Right ventricle myocardium inferior (tissue), 1 donor: ENCODE data around the gene EIF5A. TPM values are rescaled to one million over a fixed set of nuclear protein-coding genes. Genes with fewer than 3 reads are reported as not detected.

Source experiments
- total RNA-seq: library from RNA; stranded (reverse); fragmentation: NEBNext Ultra II Directional; extraction: Animal tissue kit (Norgen Biotek cat#: 25700); gene quantifications from one replicate; pipeline ENCODE4 v1.2.1, GENCODE V29; 2021
- donor health status: DM: no; HTN: yes; CAD: no; lungs with severe emphysema.

EIF5A gene
- total RNA-seq, 1 donor from 2014 or later, result 326 TPM

Other genes with a start within 250 kb of the EIF5A start
- 5.4 TPM for gene CLEC10A, start 227.4 kb upstream of the EIF5A start, total RNA-seq
- gene ASGR2, start 192.8 kb upstream of the EIF5A start, total RNA-seq, result 0.46 TPM
- gene ASGR1, start 128.3 kb upstream of the EIF5A start, total RNA-seq, result 0.43 TPM
- 20.6 TPM for gene DLG4, start 87.8 kb upstream of the EIF5A start, total RNA-seq
- gene ACADVL, start 87.7 kb upstream of the EIF5A start, total RNA-seq, result 2,192 TPM
- 20.0 TPM for gene DVL2, start 73.1 kb upstream of the EIF5A start, total RNA-seq
- 23.3 TPM for gene PHF23, start 68.2 kb upstream of the EIF5A start, total RNA-seq
- 444 TPM for gene GABARAP, start 65.2 kb upstream of the EIF5A start, total RNA-seq
- 114 TPM for gene CTDNEP1, start 55.9 kb upstream of the EIF5A start, total RNA-seq
- gene ELP5, start 55.4 kb upstream of the EIF5A start, total RNA-seq, result 72.7 TPM
- 1.2 TPM for gene CLDN7, start 45.1 kb upstream of the EIF5A start, total RNA-seq
- 119 TPM for gene SLC2A4, start 25.9 kb upstream of the EIF5A start, total RNA-seq
- gene YBX2, start 13.0 kb upstream of the EIF5A start, total RNA-seq, result 0.81 TPM
- 70.3 TPM for gene GPS2, start 7.7 kb downstream of the EIF5A start, total RNA-seq
- gene NEURL4, start 21.7 kb downstream of the EIF5A start, total RNA-seq, result 30.8 TPM
- 14.0 TPM for gene ACAP1, start 28.9 kb downstream of the EIF5A start, total RNA-seq
- 4.7 TPM for gene KCTD11, start 44.5 kb downstream of the EIF5A start, total RNA-seq
- gene TMEM95, start 47.5 kb downstream of the EIF5A start, total RNA-seq, result not detected
- 2.6 TPM for gene TNK1, start 73.5 kb downstream of the EIF5A start, total RNA-seq
- 18.4 TPM for gene PLSCR3, start 86.9 kb downstream of the EIF5A start, total RNA-seq
- gene TMEM256, start 96.5 kb downstream of the EIF5A start, total RNA-seq, result 64.0 TPM
- gene NLGN2, start 100.2 kb downstream of the EIF5A start, total RNA-seq, result 7.0 TPM
- not detected for gene SPEM1, start 112.7 kb downstream of the EIF5A start, total RNA-seq
- not detected for gene SPEM2, start 118.0 kb downstream of the EIF5A start, total RNA-seq
- gene SPEM3, start 121.2 kb downstream of the EIF5A start, total RNA-seq, result not detected
- 2.7 TPM for gene TMEM102, start 127.8 kb downstream of the EIF5A start, total RNA-seq
- gene FGF11, start 131.9 kb downstream of the EIF5A start, total RNA-seq, result 11.7 TPM
- 11.8 TPM for gene CHRNB1, start 137.4 kb downstream of the EIF5A start, total RNA-seq
- gene ZBTB4, start 172.0 kb downstream of the EIF5A start, total RNA-seq, result 62.1 TPM
- not detected for gene SLC35G6, start 173.8 kb downstream of the EIF5A start, total RNA-seq
- 36.4 TPM for gene POLR2A, start 176.7 kb downstream of the EIF5A start, total RNA-seq
- gene TNFSF12, start 241.4 kb downstream of the EIF5A start, total RNA-seq, result 41.7 TPM